ENCODE data around the gene ATP10B.

ATP10B gene

GRCh38 chr5:160699301-160699700, 152.7 kb downstream of the ATP10B start:
- DNase-seq (ENCODE audit: low read depth): no peak
- TF ChIP-seq CTCF (IDR thresholded peaks at IDR 0.05; ENCODE audit: low read depth, low read length, missing control alignments): no peak
- in situ Hi-C loops (cut with HindIII; ENCODE audit: low sequenced_read_pairs): no loop called here
- no peak overlapping the region for H3K4me3 ChIP-seq (ENCODE audit: low read depth, low read length)

DNA sequence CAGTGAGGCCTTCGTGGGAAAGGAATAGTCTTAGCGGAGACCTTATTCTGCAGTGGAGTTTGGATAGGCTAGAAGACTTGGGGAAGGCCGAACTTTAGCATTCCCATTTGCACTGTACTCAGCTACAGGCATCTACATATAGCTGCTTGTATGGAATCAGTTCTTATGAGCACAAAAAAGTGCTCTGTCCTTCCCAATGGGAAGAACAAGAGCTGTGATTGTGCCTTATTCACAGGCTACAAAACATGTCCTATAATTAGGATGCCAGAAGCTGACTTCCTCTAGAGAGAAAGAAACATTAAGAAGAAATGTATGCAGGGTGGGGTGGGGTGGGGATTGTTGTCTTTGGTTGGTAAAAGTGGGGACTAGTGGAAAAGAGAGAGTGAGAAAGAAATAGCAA, 154.7 kb downstream of the ATP10B start:
- no peak for DNase-seq (ENCODE audit: low read depth)
- in situ Hi-C loops (cut with HindIII; ENCODE audit: low sequenced_read_pairs): no loop called here
- no peak for TF ChIP-seq CTCF (IDR thresholded peaks at IDR 0.05; ENCODE audit: low read depth, low read length, missing control alignments)
- H3K4me3 ChIP-seq (ENCODE audit: low read depth, low read length): no peak overlapping the region

GRCh38 chr5:160694896-160695295, 157.1 kb downstream of the ATP10B start:
- no peak for TF ChIP-seq CTCF (IDR thresholded peaks at IDR 0.05; ENCODE audit: low read depth, low read length, missing control alignments)
- DNase-seq (ENCODE audit: low read depth): no peak
- in situ Hi-C loops (cut with HindIII; ENCODE audit: low sequenced_read_pairs): no loop called here
- H3K4me3 ChIP-seq (ENCODE audit: low read depth, low read length): no peak overlapping the region

GRCh38 chr5:160693831-160694465, 158.1 kb downstream of the ATP10B start:
- in situ Hi-C loops (cut with HindIII; ENCODE audit: low sequenced_read_pairs): no loop called here
- DNase-seq (ENCODE audit: low read depth): no peak
- H3K4me3 ChIP-seq (ENCODE audit: low read depth, low read length): no peak overlapping the region
- no peak for TF ChIP-seq CTCF (IDR thresholded peaks at IDR 0.05; ENCODE audit: low read depth, low read length, missing control alignments)

- no peak for TF ChIP-seq CTCF (IDR thresholded peaks at IDR 0.05; ENCODE audit: low read depth, low read length, missing control alignments)
- in situ Hi-C loops (cut with HindIII; ENCODE audit: low sequenced_read_pairs): no loop called here
- no peak for DNase-seq (ENCODE audit: low read depth)
- H3K4me3 ChIP-seq (ENCODE audit: low read depth, low read length): no peak overlapping the region
These were observed 159.7 kb downstream of the ATP10B start for GRCh38 chr5:160692271-160692670.

DNA sequence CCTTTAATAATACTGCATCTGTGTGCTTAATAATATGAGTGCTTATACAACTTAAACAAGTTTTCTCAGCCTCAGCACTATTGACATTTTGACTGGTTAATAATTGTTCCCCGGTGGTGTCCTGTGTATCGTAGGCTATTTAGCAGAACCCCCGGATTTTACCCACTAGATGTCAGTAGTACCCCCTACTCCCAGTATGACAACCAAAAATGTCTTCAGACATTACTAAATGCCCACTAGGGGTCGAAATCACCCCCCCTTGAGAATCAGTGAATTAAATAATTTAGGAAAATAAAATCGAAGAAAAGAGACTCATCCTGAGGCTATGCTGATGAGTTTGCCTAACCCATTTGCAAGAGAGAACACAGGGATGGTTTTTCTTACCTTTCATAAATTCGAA, 166.3 kb downstream of the ATP10B start:
- peak; percentile 2 for TF ChIP-seq CTCF (IDR thresholded peaks at IDR 0.05; ENCODE audit: low read depth, low read length, missing control alignments)
- no peak overlapping the region for H3K4me3 ChIP-seq (ENCODE audit: low read depth, low read length)
- no peak for DNase-seq (ENCODE audit: low read depth)
- in situ Hi-C loops (cut with HindIII; ENCODE audit: low sequenced_read_pairs): no loop called here

Data from astrocyte of the cerebellum (primary cell).